ENCODE data around the gene VGLL4. TPM values are rescaled to one million over a fixed set of nuclear protein-coding genes. Genes with fewer than 3 reads are reported as not detected.

VGLL4 gene
- polyA plus RNA-seq, 3 donors: 106 to 114 (median 110) TPM

DNA sequence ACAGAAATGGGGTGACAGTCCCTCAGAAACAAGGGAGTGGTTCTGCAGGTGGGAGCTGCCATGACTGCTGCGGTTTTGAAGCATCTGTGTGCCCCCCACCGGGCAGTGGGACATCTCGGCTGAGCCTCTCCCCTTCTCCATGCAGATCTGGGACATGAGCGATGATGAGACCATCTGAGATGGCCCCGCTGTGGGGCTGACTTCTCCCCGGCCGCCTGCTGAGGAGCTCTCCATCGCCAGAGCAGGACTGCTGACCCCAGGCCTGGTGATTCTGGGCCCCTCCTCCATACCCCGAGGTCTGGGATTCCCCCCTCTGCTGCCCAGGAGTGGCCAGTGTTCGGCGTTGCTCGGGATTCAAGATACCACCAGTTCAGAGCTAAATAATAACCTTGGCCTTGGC lies 89.0 kb downstream of the VGLL4 start:
- no peak for DNase-seq (ENCODE audit: low read depth in 3 of 3, low spot score in 2 of 3)

- DNase-seq (ENCODE audit: low read depth in 3 of 3, low spot score in 2 of 3): no peak
These were observed 89.5 kb downstream of the VGLL4 start for GRCh38 chr3:11554236-11554610.

GRCh38 chr3:11553436-11554235 lies 90.1 kb downstream of the VGLL4 start:
- DNase-seq (ENCODE audit: low read depth in 3 of 3, low spot score in 2 of 3): no peak

- no peak for DNase-seq (ENCODE audit: low read depth in 3 of 3, low spot score in 2 of 3)
These were observed 91.1 kb downstream of the VGLL4 start for GRCh38 chr3:11552289-11553264.

DNA sequence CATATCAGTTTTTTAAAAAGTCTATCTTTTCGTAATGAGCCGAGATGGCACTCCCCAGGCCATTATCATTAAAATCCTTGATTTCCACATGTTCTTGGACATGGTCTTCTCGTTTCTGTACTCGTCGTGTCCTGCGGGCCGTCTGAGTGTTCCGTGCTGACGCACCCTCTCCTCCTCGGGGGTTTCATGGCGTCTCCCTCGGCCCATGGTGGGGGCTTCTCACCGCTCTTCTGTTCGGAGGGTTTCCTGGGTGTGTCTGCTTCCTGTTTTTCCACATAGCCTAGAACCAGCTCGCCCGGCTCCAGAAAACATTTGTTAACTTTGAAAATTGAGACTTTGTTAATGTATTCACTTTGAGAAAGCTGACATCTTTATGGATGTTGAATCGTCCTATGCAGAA lies 92.7 kb downstream of the VGLL4 start:
- no peak for DNase-seq (ENCODE audit: low read depth in 3 of 3, low spot score in 2 of 3)

- DNase-seq (ENCODE audit: low read depth in 3 of 3, low spot score in 2 of 3): no peak
These were observed 94.1 kb downstream of the VGLL4 start for GRCh38 chr3:11549580-11550140.

GRCh38 chr3:11548721-11549131 lies 95.0 kb downstream of the VGLL4 start:
- no peak for DNase-seq (ENCODE audit: low read depth in 3 of 3, low spot score in 2 of 3)

DNA sequence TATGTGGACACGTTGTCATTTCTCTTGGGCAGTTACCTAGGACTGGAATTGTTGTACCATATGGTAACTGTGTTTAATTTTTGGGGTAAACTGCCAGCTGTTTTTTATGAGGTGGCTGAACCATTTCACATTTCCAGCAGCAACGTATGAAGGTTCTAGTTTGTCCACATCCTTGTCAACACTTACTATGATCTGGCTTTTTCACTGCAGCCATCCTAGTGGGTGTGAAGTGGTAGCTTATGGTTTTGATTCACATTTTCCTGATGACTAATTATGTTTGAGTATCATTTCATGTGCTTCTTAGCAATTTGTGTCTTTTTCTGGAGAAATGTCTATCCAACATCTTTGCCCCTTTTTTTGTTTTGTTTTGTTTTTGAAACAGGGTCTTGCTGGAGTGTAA lies 96.2 kb downstream of the VGLL4 start:
- no peak for DNase-seq (ENCODE audit: low read depth in 3 of 3, low spot score in 2 of 3)

GRCh38 chr3:11546657-11547302 lies 96.9 kb downstream of the VGLL4 start:
- DNase-seq (ENCODE audit: low read depth in 3 of 3, low spot score in 2 of 3): no peak

- no peak for DNase-seq (ENCODE audit: low read depth in 3 of 3, low spot score in 2 of 3)
These were observed 98.4 kb downstream of the VGLL4 start for GRCh38 chr3:11545186-11545851.

- no peak for DNase-seq (ENCODE audit: low read depth in 3 of 3, low spot score in 2 of 3)
These were observed 99.1 kb downstream of the VGLL4 start for GRCh38 chr3:11544412-11545181.

DNA sequence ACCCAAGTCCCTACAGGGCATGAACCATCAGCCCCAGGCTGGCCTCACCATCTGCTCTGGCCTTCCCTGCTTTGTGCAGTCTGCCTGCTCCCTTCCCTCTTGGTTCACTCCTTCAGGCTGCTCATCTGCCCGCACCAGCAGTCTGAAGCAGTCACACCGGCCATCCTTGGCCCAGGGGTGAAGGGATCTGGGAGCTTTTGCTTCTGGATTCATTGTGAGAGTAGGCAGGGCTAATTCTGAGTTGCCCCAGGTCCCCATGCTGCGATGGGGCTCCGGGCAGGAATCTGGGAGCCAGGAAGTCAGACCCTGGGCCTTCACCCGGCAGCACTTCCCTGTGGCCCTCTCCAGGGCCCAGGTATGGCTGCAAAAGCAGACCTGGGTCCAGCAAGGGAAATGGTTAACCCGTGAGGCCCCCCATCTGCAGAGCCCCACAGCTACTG lies 99.7 kb downstream of the VGLL4 start:
- no peak for DNase-seq (ENCODE audit: low read depth in 3 of 3, low spot score in 2 of 3)

GRCh38 chr3:11543141-11543947 lies 100.4 kb downstream of the VGLL4 start:
- no peak for DNase-seq (ENCODE audit: low read depth in 3 of 3, low spot score in 2 of 3)

DNA sequence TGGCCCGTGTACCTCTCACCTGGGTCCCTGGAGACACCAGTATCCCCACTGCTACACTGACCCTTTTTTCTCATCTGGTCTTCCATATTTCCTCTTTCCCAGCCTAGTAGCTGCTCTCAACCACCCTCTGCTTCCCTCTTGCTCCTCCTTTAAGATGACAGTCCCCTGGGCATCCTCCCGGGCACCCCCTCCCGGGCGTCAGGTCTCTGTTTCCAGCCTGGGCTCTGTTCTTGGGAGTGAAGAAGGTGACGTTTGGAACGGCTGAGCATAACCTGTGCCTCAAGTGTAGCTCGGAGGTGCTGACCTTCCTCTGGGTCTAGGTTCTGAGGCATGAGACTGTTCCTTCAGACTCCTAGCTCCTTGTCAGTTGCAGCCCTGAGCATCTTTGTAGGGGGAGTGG lies 101.2 kb downstream of the VGLL4 start:
- DNase-seq (ENCODE audit: low read depth in 3 of 3, low spot score in 2 of 3): no peak

DNA sequence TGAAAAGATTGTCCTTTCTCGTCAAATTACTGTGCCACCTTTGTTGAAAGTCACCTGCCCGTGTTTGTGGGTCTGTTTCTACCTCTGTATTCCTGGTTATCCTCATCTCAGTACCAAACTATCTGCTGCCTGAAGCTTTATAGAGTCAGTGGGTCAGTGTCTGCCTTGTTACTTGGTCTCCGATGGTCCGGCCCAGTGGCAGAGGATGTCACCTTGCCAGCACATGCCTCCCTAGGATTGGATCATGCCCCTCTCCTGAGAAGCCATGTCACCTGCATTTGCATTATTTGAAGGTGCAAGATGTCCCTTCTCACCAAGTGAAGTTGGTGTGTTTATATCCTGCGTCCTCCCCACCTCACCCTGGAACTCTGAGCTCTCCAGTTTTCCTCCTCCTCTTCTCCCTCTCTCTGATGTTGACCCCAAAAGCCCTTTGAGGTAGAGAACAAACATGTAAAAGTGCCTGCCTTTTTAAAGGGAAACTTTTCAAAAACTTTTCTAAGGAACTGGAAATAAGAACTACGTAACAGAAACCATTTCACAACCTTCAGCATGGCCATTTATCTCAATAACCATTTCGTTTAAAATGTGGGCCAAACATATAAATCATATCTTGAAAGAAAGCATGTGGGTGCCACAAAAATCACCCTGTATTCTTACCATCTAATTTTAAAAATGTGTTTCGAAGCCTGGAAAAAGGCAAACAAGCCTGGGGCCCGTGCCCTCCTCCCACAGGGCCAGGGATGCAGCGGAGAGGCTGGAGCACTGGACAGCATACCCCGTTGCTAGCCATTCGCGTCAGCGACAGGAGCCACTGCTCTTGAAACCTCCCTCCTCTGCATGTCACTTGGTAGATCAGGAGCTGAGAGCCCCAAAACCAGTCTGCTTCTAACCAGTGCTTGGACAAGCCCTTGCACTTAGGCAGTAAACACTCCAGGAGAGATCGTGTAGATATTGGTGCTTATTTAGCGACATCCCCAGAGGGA lies 102.1 kb downstream of the VGLL4 start:
- no peak for DNase-seq (ENCODE audit: low read depth in 3 of 3, low spot score in 2 of 3)

- no peak for DNase-seq (ENCODE audit: low read depth in 3 of 3, low spot score in 2 of 3)
These were observed 104.0 kb downstream of the VGLL4 start for GRCh38 chr3:11539677-11540076.

DNA sequence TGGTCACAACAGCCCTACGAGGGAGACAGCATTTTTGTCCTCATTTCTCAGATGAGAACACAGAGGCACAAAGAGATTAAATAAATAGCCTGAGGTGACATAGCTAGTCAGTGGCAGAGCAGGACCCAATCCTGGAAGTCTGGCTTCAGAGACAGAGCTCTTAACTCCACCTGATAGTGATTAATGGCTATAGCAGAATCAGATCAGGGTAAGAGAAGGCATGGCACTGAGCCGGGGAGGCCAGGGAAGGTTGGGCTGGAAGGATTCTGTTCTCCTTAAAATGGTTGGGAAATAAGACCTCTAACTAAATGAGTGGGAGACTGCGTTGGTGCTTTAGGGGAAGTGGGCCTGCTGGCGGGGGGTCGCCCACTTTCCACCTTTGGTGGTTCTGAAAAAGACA lies 104.5 kb downstream of the VGLL4 start:
- no peak for DNase-seq (ENCODE audit: low read depth in 3 of 3, low spot score in 2 of 3)

DNA sequence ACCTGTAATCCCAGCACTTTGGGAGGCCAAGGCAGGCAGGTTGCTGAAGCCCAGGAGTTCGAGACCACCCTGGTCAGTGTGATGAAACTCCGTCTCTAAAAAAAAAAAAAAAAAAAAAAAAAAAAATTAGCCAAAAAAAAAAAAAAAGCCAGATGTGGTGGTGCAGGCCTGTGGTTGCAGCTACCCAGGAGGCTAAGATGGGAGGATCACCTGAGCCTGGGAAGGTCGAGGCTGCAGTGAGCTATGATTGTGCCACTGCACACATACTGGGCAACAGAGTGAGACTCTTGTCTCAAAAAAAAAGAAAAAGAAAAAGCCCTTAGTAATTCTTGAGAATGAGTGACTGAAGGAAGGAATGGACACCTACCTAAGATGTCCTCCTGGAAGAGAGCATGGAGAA lies 105.1 kb downstream of the VGLL4 start:
- DNase-seq (ENCODE audit: low read depth in 3 of 3, low spot score in 2 of 3): no peak

All from right renal cortex interstitium (tissue), 3 donors.